Cardiac ventricle fibroblast (primary cell): ENCODE results near the gene HKDC1. TPM values are rescaled to one million over a fixed set of nuclear protein-coding genes. Genes with fewer than 3 reads are reported as not detected.

Experiments
- total RNA-seq: library from RNA; depleted of rRNA; stranded (reverse); fragments of >200 nt; gene quantifications from 2 replicates; pipeline ENCODE4 v1.2.3, GENCODE V29; 2015

The HKDC1 gene, protein sequence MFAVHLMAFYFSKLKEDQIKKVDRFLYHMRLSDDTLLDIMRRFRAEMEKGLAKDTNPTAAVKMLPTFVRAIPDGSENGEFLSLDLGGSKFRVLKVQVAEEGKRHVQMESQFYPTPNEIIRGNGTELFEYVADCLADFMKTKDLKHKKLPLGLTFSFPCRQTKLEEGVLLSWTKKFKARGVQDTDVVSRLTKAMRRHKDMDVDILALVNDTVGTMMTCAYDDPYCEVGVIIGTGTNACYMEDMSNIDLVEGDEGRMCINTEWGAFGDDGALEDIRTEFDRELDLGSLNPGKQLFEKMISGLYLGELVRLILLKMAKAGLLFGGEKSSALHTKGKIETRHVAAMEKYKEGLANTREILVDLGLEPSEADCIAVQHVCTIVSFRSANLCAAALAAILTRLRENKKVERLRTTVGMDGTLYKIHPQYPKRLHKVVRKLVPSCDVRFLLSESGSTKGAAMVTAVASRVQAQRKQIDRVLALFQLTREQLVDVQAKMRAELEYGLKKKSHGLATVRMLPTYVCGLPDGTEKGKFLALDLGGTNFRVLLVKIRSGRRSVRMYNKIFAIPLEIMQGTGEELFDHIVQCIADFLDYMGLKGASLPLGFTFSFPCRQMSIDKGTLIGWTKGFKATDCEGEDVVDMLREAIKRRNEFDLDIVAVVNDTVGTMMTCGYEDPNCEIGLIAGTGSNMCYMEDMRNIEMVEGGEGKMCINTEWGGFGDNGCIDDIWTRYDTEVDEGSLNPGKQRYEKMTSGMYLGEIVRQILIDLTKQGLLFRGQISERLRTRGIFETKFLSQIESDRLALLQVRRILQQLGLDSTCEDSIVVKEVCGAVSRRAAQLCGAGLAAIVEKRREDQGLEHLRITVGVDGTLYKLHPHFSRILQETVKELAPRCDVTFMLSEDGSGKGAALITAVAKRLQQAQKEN
- not detected in 2 replicates for total RNA-seq

DNA sequence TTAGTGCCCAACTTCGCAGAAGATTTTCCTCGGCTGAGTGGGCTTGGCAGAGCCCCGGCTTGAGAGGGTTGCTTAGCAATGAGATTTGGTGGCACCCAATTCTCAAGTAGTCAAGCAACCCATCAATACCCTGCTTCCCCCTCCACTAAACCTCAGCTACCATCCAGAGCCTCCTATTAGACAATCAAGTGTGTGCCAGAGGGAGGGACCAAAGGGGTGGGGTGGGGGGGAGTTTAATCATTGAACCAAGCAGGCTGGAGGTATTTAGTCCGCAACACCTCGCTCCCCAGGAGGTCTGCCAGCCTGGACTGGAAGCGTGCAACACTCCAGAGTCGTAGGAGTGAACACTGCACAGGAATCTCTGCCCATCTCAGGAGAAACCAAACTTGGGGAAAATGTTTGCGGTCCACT, at the start of gene HKDC1:
Gene HKDC1 (plus strand): TSS at position 292 of the 411 bp plus-strand sequence. CDS start 104 bp downstream, at position 396.

GRCh38 chr10:69179743-69180524, 40.2 kb upstream of the HKDC1 start, which contains the start of gene SUPV3L1:
Gene SUPV3L1, plus strand, starts transcription at chr10:69180234. Its CDS starts 58 bp downstream, at chr10:69180292.

DNA sequence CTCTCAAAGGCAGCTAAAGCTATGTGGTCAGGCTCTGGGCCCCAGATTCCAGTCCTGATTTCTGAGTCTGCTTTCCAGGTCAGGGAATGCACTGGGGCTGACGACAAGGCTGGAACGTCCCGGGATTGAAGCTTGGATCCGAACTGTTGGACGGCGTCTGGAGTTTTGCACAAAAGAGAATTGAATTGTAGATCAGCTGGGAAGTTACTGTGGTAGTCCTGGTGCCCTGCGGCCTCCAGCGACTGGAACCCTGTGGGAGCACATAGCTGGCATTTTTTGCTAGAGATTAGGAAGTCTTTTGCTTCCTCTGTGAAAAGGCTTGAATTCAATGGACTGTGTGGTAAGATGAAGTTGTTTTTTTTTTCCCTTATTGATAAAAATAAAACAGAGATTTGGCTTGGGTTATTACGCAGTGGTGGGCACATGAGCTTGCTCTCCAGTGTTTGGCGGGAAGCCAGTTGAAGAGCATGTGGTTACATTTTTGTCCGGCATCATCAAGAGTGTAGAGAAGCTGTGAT, 58.4 kb downstream of the HKDC1 start, which contains the start of gene HK1:
Gene HK1 (plus strand): TSS at position 51 of the 518 bp plus-strand sequence.

Other genes with a start within 250 kb of the HKDC1 start
- 35.8 and 36.4 TPM in 2 replicates for gene KIFBP, start 231.5 kb upstream of the HKDC1 start, total RNA-seq
- gene SRGN, start 132.2 kb upstream of the HKDC1 start, total RNA-seq: 245 and 294 TPM in 2 replicates
- gene VPS26A, start 96.2 kb upstream of the HKDC1 start, total RNA-seq: 26.6 and 27.6 TPM in 2 replicates
- 12.6 and 14.6 TPM in 2 replicates for gene SUPV3L1, start 40.1 kb upstream of the HKDC1 start, total RNA-seq
- gene HK1, start 58.2 kb downstream of the HKDC1 start, total RNA-seq: 105 and 112 TPM in 2 replicates
- gene TACR2, start 196.6 kb downstream of the HKDC1 start, total RNA-seq: 0.06 and 0.10 TPM in 2 replicates
- gene TSPAN15, start 231.1 kb downstream of the HKDC1 start, total RNA-seq: 4.9 and 5.5 TPM in 2 replicates